DND-41 (cell line): ENCODE data around the gene SAMD8.

Experiments used
- ATAC-seq: fragments of 200-7000 bp; cut with Tn5 transposase; 3 replicates; pipeline ENCODE4 v1.9.1; 2021; ENCODE audit warnings: low read depth; ENCODE audit not compliant: insufficient read depth
- DNase-seq: peaks from one replicate; pipeline ENCODE4 v3.0.0-alpha.2; 2020
- H2AFZ ChIP-seq: 2 replicates; pipeline ENCODE4 v1.6.0; 2012; ENCODE audit warnings: low read depth, low read length
- H3K27ac ChIP-seq: 2 replicates; pipeline ENCODE4 v1.5.1; 2012; ENCODE audit warnings: low read length, inconsistent platforms
- H3K27me3 ChIP-seq: fragments of 200-600 bp; sonication (generic); 2 replicates; pipeline ENCODE4 v1.6.0; 2012; ENCODE audit warnings: low read length, mild to moderate bottlenecking, inconsistent platforms; ENCODE audit not compliant: insufficient read depth, poor library complexity
- H3K36me3 ChIP-seq: 2 replicates; pipeline ENCODE4 v1.5.1; 2012; ENCODE audit warnings: low read length, inconsistent platforms; ENCODE audit not compliant: insufficient read depth
- H3K4me1 ChIP-seq: 2 replicates; pipeline ENCODE4 v1.5.1; 2012; ENCODE audit warnings: mild to moderate bottlenecking, low read length; ENCODE audit not compliant: insufficient read depth
- H3K4me2 ChIP-seq: 2 replicates; pipeline ENCODE4 v1.6.0; 2012; ENCODE audit warnings: mild to moderate bottlenecking, moderate library complexity, low read length, inconsistent platforms; ENCODE audit not compliant: insufficient read depth
- H3K4me3 ChIP-seq, 2 experiments: fragments of 200-600 bp in 1 of 2; shearing (Covaris generic) in 1 of 2; 2 replicates each; pipeline ENCODE4 v1.5.1; 2012 to 2016; ENCODE audit warnings: inconsistent platforms in 2 of 2, low read length in 2 of 2, mild to moderate bottlenecking in 2 of 2, low read depth in 1 of 2, moderate library complexity in 1 of 2
- H3K79me2 ChIP-seq: 2 replicates; pipeline ENCODE4 v1.6.0; 2012; ENCODE audit warnings: low read length, inconsistent platforms; ENCODE audit not compliant: insufficient read depth
- H3K9ac ChIP-seq: 2 replicates; pipeline ENCODE4 v1.6.0; 2012; ENCODE audit warnings: low read depth, mild to moderate bottlenecking, inconsistent platforms, low read length, moderate library complexity
- H3K9me3 ChIP-seq: 2 replicates; pipeline ENCODE4 v1.5.1; 2012; ENCODE audit warnings: low read length, moderate library complexity, mild to moderate bottlenecking, inconsistent platforms; ENCODE audit not compliant: insufficient read depth, severe bottlenecking
- H4K20me1 ChIP-seq: 2 replicates; pipeline ENCODE4 v1.6.0; 2012; ENCODE audit warnings: low read length; ENCODE audit not compliant: insufficient read depth
- EZH2 ChIP-seq: IDR thresholded peaks from 3 replicates; pipeline ENCODE4 v1.6.1; 2012; ENCODE audit warnings: borderline replicate concordance, low read depth, mild to moderate bottlenecking, moderate library complexity, low read length, inconsistent platforms; ENCODE audit not compliant: severe bottlenecking
- TF ChIP-seq, protein P1 (sequence below): IDR thresholded peaks from 2 replicates; pipeline ENCODE4 v1.5.1; 2012; ENCODE audit warnings: borderline replicate concordance, low read length, moderate library complexity, mild to moderate bottlenecking; ENCODE audit not compliant: poor library complexity, severe bottlenecking; ENCODE audit errors: extremely low read depth

The SAMD8 gene

DNA sequence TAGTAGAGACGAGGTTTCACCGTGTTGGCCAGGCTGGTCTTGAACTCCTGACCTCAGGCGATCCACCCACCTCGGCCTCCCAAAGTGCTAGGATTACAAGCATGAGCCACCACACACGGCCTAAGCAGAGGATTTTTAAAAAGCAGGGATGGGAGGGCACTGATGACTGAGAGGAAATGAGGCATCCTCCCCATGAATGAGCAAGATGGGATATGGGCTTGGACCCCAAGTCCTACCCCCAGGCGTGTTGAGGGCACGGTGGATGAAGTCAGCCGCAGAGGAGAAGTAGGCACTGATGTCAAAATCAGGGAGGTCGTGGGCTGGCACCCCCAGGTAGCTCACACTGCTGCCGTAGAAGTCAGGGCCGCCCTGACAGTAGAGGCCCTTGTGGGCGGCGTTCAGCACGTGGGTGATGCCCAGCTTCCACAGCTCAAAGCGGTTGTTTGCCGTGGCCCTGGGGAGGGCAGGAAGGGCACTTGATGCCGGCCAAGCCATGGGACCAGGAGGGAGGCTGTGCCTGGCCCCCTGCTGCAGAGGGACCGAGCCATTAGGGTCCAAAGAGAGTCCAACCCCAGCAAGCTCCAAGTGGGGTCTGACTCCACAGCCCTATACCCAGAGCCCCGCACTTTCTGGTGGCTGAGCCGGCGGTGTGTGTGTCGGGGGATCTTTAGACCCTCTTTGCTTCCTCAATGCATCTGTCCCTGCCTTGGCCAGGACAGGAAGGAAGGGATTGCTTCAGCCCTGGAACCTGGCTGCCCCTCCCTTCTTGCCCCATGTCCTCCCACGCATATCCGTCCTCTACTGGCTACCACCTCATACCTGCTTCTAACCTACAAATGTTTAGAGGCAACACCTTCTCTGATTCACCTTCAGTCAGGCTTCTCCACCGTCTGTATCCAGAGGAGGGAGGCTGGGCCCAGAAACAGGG is 3.4 kb upstream of the SAMD8 start:
- DNase-seq (no peak), ATAC-seq (no peak)
- H3K36me3 ChIP-seq = no peaks in the 10 kb centered on the region
- H3K9me3 ChIP-seq = no peaks in the 10 kb centered on the region
- H3K4me2 ChIP-seq = no peak overlapping the region
- peaks cover 40% of the 10 kb centered on the region for H3K4me1 ChIP-seq
- H2AFZ ChIP-seq = peak overlapping the region; percentile 72; the same call in 1 of the 2 replicates
- TF ChIP-seq, protein P1, sequence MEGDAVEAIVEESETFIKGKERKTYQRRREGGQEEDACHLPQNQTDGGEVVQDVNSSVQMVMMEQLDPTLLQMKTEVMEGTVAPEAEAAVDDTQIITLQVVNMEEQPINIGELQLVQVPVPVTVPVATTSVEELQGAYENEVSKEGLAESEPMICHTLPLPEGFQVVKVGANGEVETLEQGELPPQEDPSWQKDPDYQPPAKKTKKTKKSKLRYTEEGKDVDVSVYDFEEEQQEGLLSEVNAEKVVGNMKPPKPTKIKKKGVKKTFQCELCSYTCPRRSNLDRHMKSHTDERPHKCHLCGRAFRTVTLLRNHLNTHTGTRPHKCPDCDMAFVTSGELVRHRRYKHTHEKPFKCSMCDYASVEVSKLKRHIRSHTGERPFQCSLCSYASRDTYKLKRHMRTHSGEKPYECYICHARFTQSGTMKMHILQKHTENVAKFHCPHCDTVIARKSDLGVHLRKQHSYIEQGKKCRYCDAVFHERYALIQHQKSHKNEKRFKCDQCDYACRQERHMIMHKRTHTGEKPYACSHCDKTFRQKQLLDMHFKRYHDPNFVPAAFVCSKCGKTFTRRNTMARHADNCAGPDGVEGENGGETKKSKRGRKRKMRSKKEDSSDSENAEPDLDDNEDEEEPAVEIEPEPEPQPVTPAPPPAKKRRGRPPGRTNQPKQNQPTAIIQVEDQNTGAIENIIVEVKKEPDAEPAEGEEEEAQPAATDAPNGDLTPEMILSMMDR = no peak
- TF ChIP-seq EZH2 = no peak
- H3K4me3 ChIP-seq = no peak overlapping the region
- no peak overlapping the region for H3K9ac ChIP-seq
- no peaks in the 10 kb centered on the region for H3K27me3 ChIP-seq
- H4K20me1 ChIP-seq = no peaks in the 10 kb centered on the region
- H3K79me2 ChIP-seq = peaks cover 29% of the 10 kb centered on the region
- no peak overlapping the region for H3K27ac ChIP-seq

DNA sequence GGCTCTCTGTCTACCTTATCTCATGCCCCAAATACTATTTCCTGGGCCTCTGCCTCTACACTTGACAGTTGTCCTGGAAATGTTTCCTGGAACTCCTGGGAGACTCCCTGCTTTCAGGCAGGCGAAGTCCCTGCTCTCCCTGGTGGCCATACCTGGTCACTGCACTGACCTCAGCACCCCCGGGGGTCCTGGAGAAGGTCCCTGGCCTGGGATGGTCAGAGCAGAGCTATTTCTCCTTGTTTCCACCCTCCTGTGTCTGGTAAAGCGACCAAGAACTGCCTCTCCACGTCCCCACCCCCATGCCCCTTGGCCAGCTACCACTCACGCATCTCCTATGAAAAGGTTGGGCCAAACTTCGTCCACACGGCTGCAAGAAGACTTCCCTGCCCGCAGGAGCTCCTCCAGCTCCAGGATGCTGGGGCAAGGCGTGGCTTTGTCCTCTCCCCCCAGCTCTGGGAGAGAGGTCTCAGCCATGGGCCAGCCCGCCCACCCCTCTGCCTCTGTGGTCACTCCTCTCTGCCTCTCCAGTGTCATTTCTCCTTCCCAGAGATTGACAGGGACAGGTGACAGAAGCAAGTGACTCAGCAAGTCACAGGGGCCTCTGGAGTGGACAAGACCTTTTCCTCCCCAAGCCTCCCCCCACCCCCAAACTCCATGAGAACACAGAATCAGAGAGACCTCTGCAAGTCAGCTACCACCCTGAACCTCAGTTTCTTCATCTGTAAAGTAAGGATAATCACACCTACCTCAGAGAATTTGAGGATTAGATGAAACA is 2.6 kb upstream of the SAMD8 start:
- DNase-seq (no peak), ATAC-seq (no peak)
- H3K36me3 ChIP-seq = no peaks in the 10 kb centered on the region
- H4K20me1 ChIP-seq = no peaks in the 10 kb centered on the region
- no peak for TF ChIP-seq EZH2
- TF ChIP-seq, protein P1 = peak; percentile 55
- H3K27me3 ChIP-seq = no peaks in the 10 kb centered on the region
- peak overlapping the region in 1 of 2 experiments; percentile 14; a peak in 1 of 4 replicates for H3K4me3 ChIP-seq
- H3K9ac ChIP-seq = no peak overlapping the region
- H3K9me3 ChIP-seq = no peaks in the 10 kb centered on the region
- peak overlapping the region; percentile 81 for H3K4me2 ChIP-seq
- peak overlapping the region; percentile 39 for H3K27ac ChIP-seq
- H2AFZ ChIP-seq = peak overlapping the region; percentile 72
- H3K4me1 ChIP-seq = peaks cover 47% of the 10 kb centered on the region
- H3K79me2 ChIP-seq = peaks cover 37% of the 10 kb centered on the region

DNA sequence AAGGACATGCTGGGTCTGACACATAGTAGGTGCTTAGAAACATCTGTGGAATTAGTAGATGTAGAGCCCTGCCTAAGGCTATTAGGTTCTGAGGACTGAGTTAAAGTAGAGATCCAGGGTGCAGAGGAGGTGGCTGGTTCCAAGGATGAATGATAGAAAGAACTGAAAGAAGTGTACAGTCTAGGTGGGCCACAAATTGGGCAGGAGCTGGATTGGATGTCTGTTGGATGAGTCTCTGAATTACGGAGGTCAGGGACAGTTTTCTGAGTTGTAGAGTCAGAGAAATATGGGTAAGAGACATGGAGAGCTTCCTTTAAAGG is 2.0 kb upstream of the SAMD8 start:
- Histone ChIP-seq H3K36me3 (no peaks in the 10 kb centered on the region), H3K27ac (peak overlapping the region; percentile 39), H2AFZ (peak overlapping the region; percentile 72), H4K20me1 (no peaks in the 10 kb centered on the region), H3K4me3 (peak overlapping the region in 1 of 2 experiments; percentile 75; a peak in 2 of 4 replicates), H3K27me3 (no peaks in the 10 kb centered on the region), H3K9me3 (no peaks in the 10 kb centered on the region), H3K9ac (no peak overlapping the region), H3K79me2 (peaks cover 43% of the 10 kb centered on the region), H3K4me1 (peaks cover 48% of the 10 kb centered on the region), H3K4me2 (peak overlapping the region; percentile 81)
- no peak for DNase-seq
- ATAC-seq = no peak
- no peak for TF ChIP-seq EZH2
- TF ChIP-seq, protein P1 = no peak
